Measurements from ENCODE around the gene CYP26C1.

DNA sequence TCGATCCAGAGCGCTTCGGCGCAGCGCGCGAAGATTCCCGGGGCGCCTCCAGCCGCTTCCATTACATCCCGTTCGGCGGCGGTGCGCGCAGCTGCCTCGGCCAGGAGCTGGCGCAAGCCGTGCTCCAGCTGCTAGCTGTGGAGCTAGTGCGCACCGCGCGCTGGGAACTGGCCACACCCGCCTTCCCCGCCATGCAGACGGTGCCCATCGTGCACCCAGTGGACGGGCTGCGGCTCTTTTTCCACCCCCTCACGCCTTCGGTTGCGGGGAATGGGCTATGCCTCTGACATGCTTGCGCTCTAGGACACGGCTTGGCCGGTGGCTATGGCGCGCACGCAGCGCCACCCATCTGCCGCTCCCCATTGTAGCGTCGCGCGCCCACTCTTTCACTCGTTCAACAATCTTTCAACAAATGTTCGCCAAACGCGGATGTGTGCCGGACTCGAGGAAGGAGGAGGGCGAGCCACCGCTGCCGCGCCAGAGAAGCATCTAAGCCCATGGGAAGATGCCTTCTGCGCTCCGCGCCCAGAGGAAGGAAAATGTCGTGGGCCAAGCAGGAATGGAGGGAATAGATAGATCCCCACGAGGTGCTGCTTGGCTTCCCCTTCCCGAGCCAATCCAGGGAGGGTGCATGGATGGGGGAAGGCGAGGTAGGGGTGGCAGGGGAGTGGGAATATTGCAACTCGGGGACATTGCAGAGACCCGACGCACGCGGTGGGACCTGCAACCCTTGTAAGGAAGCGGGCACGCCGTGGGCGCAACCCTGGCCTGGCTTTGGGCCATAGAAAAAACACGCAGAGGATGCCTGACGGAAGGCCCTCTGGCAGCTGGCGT is 8.0 kb downstream of the CYP26C1 start:
- no peak for TF ChIP-seq POLR2A (IDR thresholded peaks at IDR 0.05)
- no peak for TF ChIP-seq POLR2AphosphoS5 (IDR thresholded peaks at IDR 0.05)
- TF ChIP-seq, protein P1, sequence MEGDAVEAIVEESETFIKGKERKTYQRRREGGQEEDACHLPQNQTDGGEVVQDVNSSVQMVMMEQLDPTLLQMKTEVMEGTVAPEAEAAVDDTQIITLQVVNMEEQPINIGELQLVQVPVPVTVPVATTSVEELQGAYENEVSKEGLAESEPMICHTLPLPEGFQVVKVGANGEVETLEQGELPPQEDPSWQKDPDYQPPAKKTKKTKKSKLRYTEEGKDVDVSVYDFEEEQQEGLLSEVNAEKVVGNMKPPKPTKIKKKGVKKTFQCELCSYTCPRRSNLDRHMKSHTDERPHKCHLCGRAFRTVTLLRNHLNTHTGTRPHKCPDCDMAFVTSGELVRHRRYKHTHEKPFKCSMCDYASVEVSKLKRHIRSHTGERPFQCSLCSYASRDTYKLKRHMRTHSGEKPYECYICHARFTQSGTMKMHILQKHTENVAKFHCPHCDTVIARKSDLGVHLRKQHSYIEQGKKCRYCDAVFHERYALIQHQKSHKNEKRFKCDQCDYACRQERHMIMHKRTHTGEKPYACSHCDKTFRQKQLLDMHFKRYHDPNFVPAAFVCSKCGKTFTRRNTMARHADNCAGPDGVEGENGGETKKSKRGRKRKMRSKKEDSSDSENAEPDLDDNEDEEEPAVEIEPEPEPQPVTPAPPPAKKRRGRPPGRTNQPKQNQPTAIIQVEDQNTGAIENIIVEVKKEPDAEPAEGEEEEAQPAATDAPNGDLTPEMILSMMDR (IDR thresholded peaks at IDR 0.05) = no peak
- no peak for TF ChIP-seq EP300 (IDR thresholded peaks at IDR 0.05)
